GM19099 (cell line): Measurements from ENCODE around the gene CYRIA.

ENCODE experiments used
- POLR2A ChIP-seq: IDR thresholded peaks from 3 replicates; pipeline ENCODE4 v1.6.1; 2011; ENCODE audit warnings: low read depth; ENCODE audit not compliant: insufficient read length; ENCODE audit errors: extremely low read depth

CYRIA gene

GRCh38 chr2:16656784-16657391 lies 8.7 kb downstream of the CYRIA start:
- TF ChIP-seq POLR2A, result no peak

- no peak for TF ChIP-seq POLR2A
Measured at GRCh38 chr2:16655905-16656642, 9.6 kb downstream of the CYRIA start.

GRCh38 chr2:16655445-16655837 lies 10.2 kb downstream of the CYRIA start:
- no peak for TF ChIP-seq POLR2A

- TF ChIP-seq POLR2A, result no peak
Measured at GRCh38 chr2:16654833-16655444, 10.7 kb downstream of the CYRIA start.

GRCh38 chr2:16653799-16654198 lies 11.8 kb downstream of the CYRIA start:
- TF ChIP-seq POLR2A, result no peak

GRCh38 chr2:16653083-16653375 lies 12.6 kb downstream of the CYRIA start:
- TF ChIP-seq POLR2A, result no peak

GRCh38 chr2:16652296-16653082 lies 13.1 kb downstream of the CYRIA start:
- TF ChIP-seq POLR2A, result no peak

GRCh38 chr2:16650287-16651249 lies 15.1 kb downstream of the CYRIA start:
- TF ChIP-seq POLR2A, result no peak

GRCh38 chr2:16649353-16650286 lies 16.0 kb downstream of the CYRIA start:
- no peak for TF ChIP-seq POLR2A

GRCh38 chr2:16647992-16648617 lies 17.5 kb downstream of the CYRIA start:
- no peak for TF ChIP-seq POLR2A

GRCh38 chr2:16645775-16646559 lies 19.7 kb downstream of the CYRIA start:
- no peak for TF ChIP-seq POLR2A

GRCh38 chr2:16645088-16645487 lies 20.5 kb downstream of the CYRIA start:
- no peak for TF ChIP-seq POLR2A
